SK-N-SH (cell line): ENCODE data around the gene DAPP1. TPM values are rescaled to one million over a fixed set of nuclear protein-coding genes. Genes with fewer than 3 reads are reported as not detected.

Source experiments
- CTCF ChIA-PET: fragments of 300-600, 350-600 bp; formaldehyde crosslinking; extraction: SDS; loops from one replicate; lab custom pipeline; 2021; lab: Yijun Ruan, JAX
- POLR2A ChIA-PET: fragments of 350-600 bp; sonication (Branson Sonifier 250); formaldehyde crosslinking; extraction: SDS; loops from one replicate; lab custom pipeline; 2020; ENCODE audit warnings: antibody characterized with exemption, inconsistent platforms; lab: Yijun Ruan, JAX
- DNase-seq: peaks from one replicate; pipeline ENCODE4 v3.0.0; 2012
- H2AFZ ChIP-seq: fragments of 200-600 bp; sonication (generic); 2 replicates; pipeline ENCODE4 v1.8.1; 2016; ENCODE audit warnings: antibody characterized with exemption, mild to moderate bottlenecking, low read depth
- H3F3A ChIP-seq: fragments of 200-600 bp; sonication (generic); replicated peaks from 2 replicates; pipeline ENCODE3; 2016; ENCODE audit warnings: antibody characterized with exemption, mild to moderate bottlenecking; ENCODE audit not compliant: insufficient read depth
- H3K27ac ChIP-seq, 2 experiments: fragments of 200-500 bp in 1 of 2; fragments of 200-600 bp in 1 of 2; sonication (Bioruptor generic) in 1 of 2; sonication (generic), shearing (Covaris generic) in 1 of 2; 2 replicates each; pipeline versions ENCODE4 v1.5.1 to v1.6.1; 2014 to 2016; ENCODE audit warnings: low read depth in 2 of 2, inconsistent platforms in 1 of 2, low read length in 1 of 2, mild to moderate bottlenecking in 1 of 2, mixed read lengths in 1 of 2
- H3K27me3 ChIP-seq: fragments of 200-600 bp; sonication (generic), shearing (Covaris generic); 2 replicates; pipeline ENCODE4 v1.6.1; 2016; ENCODE audit warnings: mixed run types; ENCODE audit not compliant: insufficient read depth
- H3K36me3 ChIP-seq, 2 experiments: fragments of 200-500 bp in 1 of 2; fragments of 200-600 bp in 1 of 2; sonication (Bioruptor generic) in 1 of 2; sonication (generic) in 1 of 2; replicated peaks in 1 of 2; 2 replicates each; pipeline versions ENCODE3 to v1.5.1; 2014 to 2016; ENCODE audit warnings: low read length in 1 of 2, mild to moderate bottlenecking in 1 of 2; ENCODE audit not compliant: insufficient read depth in 2 of 2, control insufficient read depth in 1 of 2
- H3K4me1 ChIP-seq, 2 experiments: fragments of 200-500 bp in 1 of 2; fragments of 200-600 bp in 1 of 2; sonication (Bioruptor generic) in 1 of 2; sonication (generic), shearing (Covaris generic) in 1 of 2; 2 replicates each; pipeline versions ENCODE4 v1.5.1 to v1.6.1; 2014 to 2016; ENCODE audit warnings: low read depth in 1 of 2, low read length in 1 of 2, mixed run types in 1 of 2; ENCODE audit not compliant: insufficient read depth in 2 of 2, control insufficient read depth in 1 of 2
- H3K4me2 ChIP-seq: fragments of 200-600 bp; sonication (generic), shearing (Covaris generic); 2 replicates; pipeline ENCODE4 v1.6.1; 2017; ENCODE audit warnings: mixed run types
- H3K4me3 ChIP-seq, 2 experiments: fragments of 200-500 bp in 1 of 2; fragments of 200-600 bp in 1 of 2; sonication (Bioruptor generic) in 1 of 2; sonication (generic), shearing (Covaris generic) in 1 of 2; 2 replicates each; pipeline versions ENCODE4 v1.5.1 to v1.8.1; 2014 to 2016; ENCODE audit warnings: low read depth in 2 of 2, inconsistent platforms in 1 of 2, low read length in 1 of 2, mild to moderate bottlenecking in 1 of 2, mixed read lengths in 1 of 2, moderate library complexity in 1 of 2
- H3K79me2 ChIP-seq: fragments of 200-600 bp; sonication (generic); 2 replicates; pipeline ENCODE4 v1.8.1; 2017; ENCODE audit warnings: mild to moderate bottlenecking; ENCODE audit not compliant: insufficient read depth
- H3K9ac ChIP-seq: fragments of 200-600 bp; sonication (generic); 2 replicates; pipeline ENCODE4 v1.6.1; 2017; ENCODE audit warnings: mixed run types
- H3K9me2 ChIP-seq: fragments of 200-600 bp; sonication (generic); 2 replicates; pipeline ENCODE4 v1.6.1; 2017; ENCODE audit warnings: mixed run types
- H3K9me3 ChIP-seq: fragments of 200-600 bp; sonication (generic); 2 replicates; pipeline ENCODE4 v1.6.1; 2017; ENCODE audit warnings: mixed run types, mild to moderate bottlenecking, moderate library complexity
- H4K20me1 ChIP-seq: fragments of 200-600 bp; sonication (generic); 2 replicates; pipeline ENCODE4 v1.6.1; 2017; ENCODE audit warnings: mild to moderate bottlenecking, mixed run types; ENCODE audit not compliant: insufficient read depth
- CHD2 ChIP-seq: fragments of 150-350 bp; IDR thresholded peaks from 2 replicates; pipeline ENCODE4 v1.6.1; 2018; ENCODE audit warnings: low read length; ENCODE audit not compliant: partially characterized antibody
- ELF1 ChIP-seq: IDR thresholded peaks from 2 replicates; pipeline ENCODE4 v1.4.0; 2012
- EZH2phosphoT487 ChIP-seq: fragments of 200-600 bp; sonication (generic); IDR thresholded peaks from 2 replicates; pipeline ENCODE4 v1.6.1; 2017; ENCODE audit warnings: low read depth, mixed run types, mild to moderate bottlenecking, antibody characterized with exemption, moderate library complexity, borderline replicate concordance
- FOXM1 ChIP-seq: IDR thresholded peaks from 2 replicates; pipeline ENCODE4 v1.4.0; 2012; ENCODE audit warnings: low read depth, mild to moderate bottlenecking
- MXI1 ChIP-seq: IDR thresholded peaks from 2 replicates; pipeline ENCODE4 v1.6.1; 2012; ENCODE audit warnings: mild to moderate bottlenecking, low read depth, low read length, improper control_type of control experiment
- NFIC ChIP-seq: IDR thresholded peaks from 2 replicates; pipeline ENCODE4 v1.4.0; 2012; ENCODE audit warnings: borderline replicate concordance
- NRF1 ChIP-seq: IDR thresholded peaks from 2 replicates; pipeline ENCODE4 v1.6.1; 2012; ENCODE audit warnings: low read depth, mild to moderate bottlenecking, low read length
- RFX5 ChIP-seq: IDR thresholded peaks from 2 replicates; pipeline ENCODE4 v1.6.1; 2012; ENCODE audit warnings: mild to moderate bottlenecking, improper control_type of control experiment, low read length
- SMC3 ChIP-seq: IDR thresholded peaks from 2 replicates; pipeline ENCODE4 v1.6.1; 2012; ENCODE audit warnings: low read depth, low read length, improper control_type of control experiment
- TEAD4 ChIP-seq: IDR thresholded peaks from 2 replicates; pipeline ENCODE4 v1.4.0; 2012; ENCODE audit warnings: mild to moderate bottlenecking, borderline replicate concordance; ENCODE audit not compliant: insufficient read depth
- USF2 ChIP-seq: fragments of 150-350 bp; IDR thresholded peaks from 2 replicates; pipeline ENCODE4 v1.6.1; 2017; ENCODE audit warnings: antibody characterized with exemption, low read length, low read depth, borderline replicate concordance
- YY1 ChIP-seq: IDR thresholded peaks from 2 replicates; pipeline ENCODE4 v1.4.0; 2012; ENCODE audit warnings: low read depth, mild to moderate bottlenecking
- WGBS: methylation state at CpG from one replicate; pipeline ENCODE4 v1.1.6; 2017; ENCODE audit warnings: low lambda C conversion rate; 5-methylcytosine and 5-hydroxymethylcytosine counted together
- polyA plus RNA-seq, 3 experiments: library from polyadenylated mRNA; depleted of rRNA; stranded (reverse); fragments of >200 nt; gene quantifications; 2 replicates each; pipeline ENCODE4 v1.2.3, GENCODE V29; 2012
- TF ChIP-seq, protein P1 (sequence below): fragments of 150-350 bp; IDR thresholded peaks from 2 replicates; pipeline ENCODE4 v1.6.1; 2016; ENCODE audit warnings: mild to moderate bottlenecking, low read depth, low read length
- TF ChIP-seq, protein P2 (sequence below): IDR thresholded peaks from 2 replicates; pipeline ENCODE4 v1.6.1; 2012; ENCODE audit warnings: mild to moderate bottlenecking, low read depth, low read length, moderate library complexity
- TF ChIP-seq, protein P3 (sequence below): IDR thresholded peaks from 2 replicates; pipeline ENCODE4 v1.4.0; 2012; ENCODE audit warnings: low read depth, borderline replicate concordance
- TF ChIP-seq, protein P4 (sequence below): IDR thresholded peaks from 2 replicates; pipeline ENCODE4 v1.4.0; 2012; ENCODE audit warnings: low read depth
- TF ChIP-seq, protein P5 (sequence below): IDR thresholded peaks from 2 replicates; pipeline ENCODE4; 2012
- TF ChIP-seq, protein P6 (sequence below): fragments of 200-600 bp; sonication (generic); IDR thresholded peaks from 2 replicates; pipeline ENCODE4 v1.6.1; 2017; ENCODE audit warnings: antibody characterized with exemption, mild to moderate bottlenecking, moderate library complexity

The DAPP1 gene
- polyA plus RNA-seq, 1 of the 3 experiments (the other 2 are of a cell fraction): not detected

DNA sequence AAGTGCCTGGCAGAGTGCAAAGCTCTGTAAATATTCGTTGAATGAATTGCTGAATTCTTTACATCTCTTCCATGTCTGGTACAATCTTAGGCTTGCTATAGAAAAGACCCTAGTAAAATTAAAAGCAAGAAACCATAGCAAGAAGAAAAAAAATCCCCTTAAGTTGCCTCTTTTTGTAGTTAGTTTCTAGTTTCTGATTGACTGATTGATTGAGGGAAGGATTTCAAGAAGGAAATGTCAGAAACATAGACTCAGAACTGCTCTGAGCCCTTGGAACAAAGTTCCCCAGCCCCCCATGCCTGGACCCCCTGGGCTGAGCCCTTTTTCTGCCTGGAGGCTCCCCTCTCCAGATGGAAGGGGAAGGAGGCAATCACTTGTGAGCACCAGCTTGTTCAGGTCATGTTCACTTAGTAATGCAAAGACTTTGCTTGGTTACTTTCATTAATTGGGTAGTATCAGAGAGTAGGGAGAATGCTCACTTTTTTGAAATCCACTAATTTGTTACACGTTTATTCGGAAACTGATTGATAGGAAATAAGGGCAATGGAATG, 35.6 kb downstream of the DAPP1 start:
- no peaks in the 10 kb centered on the region for H3K79me2 ChIP-seq
- peaks cover 0 to 3% of the 10 kb centered on the region in 2 experiments; a peak in 1 of 4 replicates for H3K4me1 ChIP-seq
- no peak for DNase-seq
- POLR2A ChIA-PET: no interaction called here
- H3K4me2 ChIP-seq: no peak overlapping the region
- no peaks in the 10 kb centered on the region for H3K9me3 ChIP-seq
- no peaks in the 10 kb centered on the region for H4K20me1 ChIP-seq
- H2AFZ ChIP-seq: no peak overlapping the region
- CTCF ChIA-PET: interaction anchor here (0.6 to 1.1 kb wide), 2 partner anchors 32 to 276 kb away, joined by 3 to 4 read pairs; no protein-coding TSS in a partner anchor
- WGBS: 68% methylated on average over 3 of the region's 3 CpGs
- H3F3A ChIP-seq: no peaks in the 10 kb centered on the region
- H3K9me2 ChIP-seq: no peaks in the 10 kb centered on the region
- H3K27ac ChIP-seq: no peak overlapping the region
- H3K9ac ChIP-seq: no peak overlapping the region
- TF ChIP-seq NFIC: no peak
- no peak for TF ChIP-seq FOXM1
- TF ChIP-seq ELF1: no peak
- TF ChIP-seq, protein P1, sequence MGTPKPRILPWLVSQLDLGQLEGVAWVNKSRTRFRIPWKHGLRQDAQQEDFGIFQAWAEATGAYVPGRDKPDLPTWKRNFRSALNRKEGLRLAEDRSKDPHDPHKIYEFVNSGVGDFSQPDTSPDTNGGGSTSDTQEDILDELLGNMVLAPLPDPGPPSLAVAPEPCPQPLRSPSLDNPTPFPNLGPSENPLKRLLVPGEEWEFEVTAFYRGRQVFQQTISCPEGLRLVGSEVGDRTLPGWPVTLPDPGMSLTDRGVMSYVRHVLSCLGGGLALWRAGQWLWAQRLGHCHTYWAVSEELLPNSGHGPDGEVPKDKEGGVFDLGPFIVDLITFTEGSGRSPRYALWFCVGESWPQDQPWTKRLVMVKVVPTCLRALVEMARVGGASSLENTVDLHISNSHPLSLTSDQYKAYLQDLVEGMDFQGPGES: no peak
- no peak for TF ChIP-seq YY1
- no peak for TF ChIP-seq USF2
- TF ChIP-seq, protein P2, sequence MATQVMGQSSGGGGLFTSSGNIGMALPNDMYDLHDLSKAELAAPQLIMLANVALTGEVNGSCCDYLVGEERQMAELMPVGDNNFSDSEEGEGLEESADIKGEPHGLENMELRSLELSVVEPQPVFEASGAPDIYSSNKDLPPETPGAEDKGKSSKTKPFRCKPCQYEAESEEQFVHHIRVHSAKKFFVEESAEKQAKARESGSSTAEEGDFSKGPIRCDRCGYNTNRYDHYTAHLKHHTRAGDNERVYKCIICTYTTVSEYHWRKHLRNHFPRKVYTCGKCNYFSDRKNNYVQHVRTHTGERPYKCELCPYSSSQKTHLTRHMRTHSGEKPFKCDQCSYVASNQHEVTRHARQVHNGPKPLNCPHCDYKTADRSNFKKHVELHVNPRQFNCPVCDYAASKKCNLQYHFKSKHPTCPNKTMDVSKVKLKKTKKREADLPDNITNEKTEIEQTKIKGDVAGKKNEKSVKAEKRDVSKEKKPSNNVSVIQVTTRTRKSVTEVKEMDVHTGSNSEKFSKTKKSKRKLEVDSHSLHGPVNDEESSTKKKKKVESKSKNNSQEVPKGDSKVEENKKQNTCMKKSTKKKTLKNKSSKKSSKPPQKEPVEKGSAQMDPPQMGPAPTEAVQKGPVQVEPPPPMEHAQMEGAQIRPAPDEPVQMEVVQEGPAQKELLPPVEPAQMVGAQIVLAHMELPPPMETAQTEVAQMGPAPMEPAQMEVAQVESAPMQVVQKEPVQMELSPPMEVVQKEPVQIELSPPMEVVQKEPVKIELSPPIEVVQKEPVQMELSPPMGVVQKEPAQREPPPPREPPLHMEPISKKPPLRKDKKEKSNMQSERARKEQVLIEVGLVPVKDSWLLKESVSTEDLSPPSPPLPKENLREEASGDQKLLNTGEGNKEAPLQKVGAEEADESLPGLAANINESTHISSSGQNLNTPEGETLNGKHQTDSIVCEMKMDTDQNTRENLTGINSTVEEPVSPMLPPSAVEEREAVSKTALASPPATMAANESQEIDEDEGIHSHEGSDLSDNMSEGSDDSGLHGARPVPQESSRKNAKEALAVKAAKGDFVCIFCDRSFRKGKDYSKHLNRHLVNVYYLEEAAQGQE: no peak
- TF ChIP-seq EZH2phosphoT487: no peak
- no peak for TF ChIP-seq RFX5
- no peak for TF ChIP-seq NRF1
- TF ChIP-seq TEAD4: no peak
- TF ChIP-seq, protein P3, sequence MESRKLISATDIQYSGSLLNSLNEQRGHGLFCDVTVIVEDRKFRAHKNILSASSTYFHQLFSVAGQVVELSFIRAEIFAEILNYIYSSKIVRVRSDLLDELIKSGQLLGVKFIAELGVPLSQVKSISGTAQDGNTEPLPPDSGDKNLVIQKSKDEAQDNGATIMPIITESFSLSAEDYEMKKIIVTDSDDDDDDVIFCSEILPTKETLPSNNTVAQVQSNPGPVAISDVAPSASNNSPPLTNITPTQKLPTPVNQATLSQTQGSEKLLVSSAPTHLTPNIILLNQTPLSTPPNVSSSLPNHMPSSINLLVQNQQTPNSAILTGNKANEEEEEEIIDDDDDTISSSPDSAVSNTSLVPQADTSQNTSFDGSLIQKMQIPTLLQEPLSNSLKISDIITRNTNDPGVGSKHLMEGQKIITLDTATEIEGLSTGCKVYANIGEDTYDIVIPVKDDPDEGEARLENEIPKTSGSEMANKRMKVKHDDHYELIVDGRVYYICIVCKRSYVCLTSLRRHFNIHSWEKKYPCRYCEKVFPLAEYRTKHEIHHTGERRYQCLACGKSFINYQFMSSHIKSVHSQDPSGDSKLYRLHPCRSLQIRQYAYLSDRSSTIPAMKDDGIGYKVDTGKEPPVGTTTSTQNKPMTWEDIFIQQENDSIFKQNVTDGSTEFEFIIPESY: no peak
- no peak for TF ChIP-seq SMC3
- TF ChIP-seq, protein P4, sequence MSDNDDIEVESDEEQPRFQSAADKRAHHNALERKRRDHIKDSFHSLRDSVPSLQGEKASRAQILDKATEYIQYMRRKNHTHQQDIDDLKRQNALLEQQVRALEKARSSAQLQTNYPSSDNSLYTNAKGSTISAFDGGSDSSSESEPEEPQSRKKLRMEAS: no peak
- no peak for TF ChIP-seq CHD2
- TF ChIP-seq, protein P5, sequence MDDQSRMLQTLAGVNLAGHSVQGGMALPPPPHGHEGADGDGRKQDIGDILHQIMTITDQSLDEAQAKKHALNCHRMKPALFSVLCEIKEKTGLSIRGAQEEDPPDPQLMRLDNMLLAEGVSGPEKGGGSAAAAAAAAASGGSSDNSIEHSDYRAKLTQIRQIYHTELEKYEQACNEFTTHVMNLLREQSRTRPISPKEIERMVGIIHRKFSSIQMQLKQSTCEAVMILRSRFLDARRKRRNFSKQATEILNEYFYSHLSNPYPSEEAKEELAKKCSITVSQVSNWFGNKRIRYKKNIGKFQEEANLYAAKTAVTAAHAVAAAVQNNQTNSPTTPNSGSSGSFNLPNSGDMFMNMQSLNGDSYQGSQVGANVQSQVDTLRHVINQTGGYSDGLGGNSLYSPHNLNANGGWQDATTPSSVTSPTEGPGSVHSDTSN: no peak
- TF ChIP-seq, protein P6, sequence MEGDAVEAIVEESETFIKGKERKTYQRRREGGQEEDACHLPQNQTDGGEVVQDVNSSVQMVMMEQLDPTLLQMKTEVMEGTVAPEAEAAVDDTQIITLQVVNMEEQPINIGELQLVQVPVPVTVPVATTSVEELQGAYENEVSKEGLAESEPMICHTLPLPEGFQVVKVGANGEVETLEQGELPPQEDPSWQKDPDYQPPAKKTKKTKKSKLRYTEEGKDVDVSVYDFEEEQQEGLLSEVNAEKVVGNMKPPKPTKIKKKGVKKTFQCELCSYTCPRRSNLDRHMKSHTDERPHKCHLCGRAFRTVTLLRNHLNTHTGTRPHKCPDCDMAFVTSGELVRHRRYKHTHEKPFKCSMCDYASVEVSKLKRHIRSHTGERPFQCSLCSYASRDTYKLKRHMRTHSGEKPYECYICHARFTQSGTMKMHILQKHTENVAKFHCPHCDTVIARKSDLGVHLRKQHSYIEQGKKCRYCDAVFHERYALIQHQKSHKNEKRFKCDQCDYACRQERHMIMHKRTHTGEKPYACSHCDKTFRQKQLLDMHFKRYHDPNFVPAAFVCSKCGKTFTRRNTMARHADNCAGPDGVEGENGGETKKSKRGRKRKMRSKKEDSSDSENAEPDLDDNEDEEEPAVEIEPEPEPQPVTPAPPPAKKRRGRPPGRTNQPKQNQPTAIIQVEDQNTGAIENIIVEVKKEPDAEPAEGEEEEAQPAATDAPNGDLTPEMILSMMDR: no peak
- TF ChIP-seq MXI1: no peak
- no peaks in the 10 kb centered on the region for H3K36me3 ChIP-seq
- H3K4me3 ChIP-seq: no peak overlapping the region
- H3K27me3 ChIP-seq: no peaks in the 10 kb centered on the region
